IMR-90 (cell line): ENCODE measurements around the gene SF3B3. TPM values are rescaled to one million over a fixed set of nuclear protein-coding genes. Genes with fewer than 3 reads are reported as not detected.

Experiments used
- ATAC-seq: fragments of 200-7000 bp; cut with Tn5 transposase; 2 replicates; pipeline ENCODE4 v1.9.1; 2020; ENCODE audit warnings: low read depth, mild to moderate bottlenecking, moderate library complexity
- BruUV-seq: library from RNA; stranded (reverse); fragments of 400-500 nt; replicated peaks from 2 replicates; lab custom pipeline; 2021; lab: Mats Ljungman, UMichigan
- CTCF ChIA-PET: fragments of 300-600 bp; formaldehyde crosslinking; extraction: SDS; loops from one replicate; lab custom pipeline; 2021; ENCODE audit warnings: antibody characterized with exemption; lab: Yijun Ruan, JAX
- POLR2A ChIA-PET: fragments of 300-600 bp; sonication (Branson Sonifier 250); formaldehyde crosslinking; loops from one replicate; lab custom pipeline; 2022; ENCODE audit warnings: antibody characterized with exemption; ENCODE audit not compliant: unreplicated experiment; lab: Charles Lee
- DNase-seq: peaks from one replicate; pipeline ENCODE4 v3.0.0; 2013
- H2AFZ ChIP-seq: replicated peaks from 2 replicates; pipeline ENCODE3; 2013; ENCODE audit warnings: low read length, mild to moderate bottlenecking; ENCODE audit not compliant: poor library complexity
- H2AK5ac ChIP-seq: 2 replicates; pipeline ENCODE4 v1.6.1; 2013; ENCODE audit warnings: low read depth, low read length, inconsistent platforms
- H2AK9ac ChIP-seq: replicated peaks from 2 replicates; pipeline ENCODE3; 2013; ENCODE audit warnings: mild to moderate bottlenecking, low read depth, low read length, moderate library complexity; ENCODE audit not compliant: poor library complexity
- H2BK120ac ChIP-seq: 2 replicates; pipeline ENCODE4 v1.6.1; 2013; ENCODE audit warnings: low read depth, low read length, inconsistent platforms
- H2BK15ac ChIP-seq: 3 replicates; pipeline ENCODE4 v1.6.1; 2013; ENCODE audit warnings: low read depth, low read length, inconsistent platforms
- H2BK20ac ChIP-seq: 2 replicates; pipeline ENCODE4 v1.6.1; 2013; ENCODE audit warnings: low read depth, mild to moderate bottlenecking, inconsistent platforms, low read length, moderate library complexity
- H2BK5ac ChIP-seq: 2 replicates; pipeline ENCODE4 v1.6.1; 2013; ENCODE audit warnings: mild to moderate bottlenecking, low read depth, low read length, inconsistent platforms; ENCODE audit not compliant: poor library complexity, severe bottlenecking
- H3K14ac ChIP-seq: replicated peaks from 2 replicates; pipeline ENCODE4 v1.6.1; 2013; ENCODE audit warnings: low read depth, low read length, inconsistent platforms
- H3K18ac ChIP-seq: 2 replicates; pipeline ENCODE4 v1.6.1; 2013; ENCODE audit warnings: low read depth, low read length, control low read depth
- H3K23ac ChIP-seq: 2 replicates; pipeline ENCODE4 v1.6.1; 2013; ENCODE audit warnings: low read depth, low read length, inconsistent platforms
- H3K27ac ChIP-seq: 2 replicates; pipeline ENCODE4 v1.5.1; 2013; ENCODE audit warnings: mild to moderate bottlenecking, control low read depth, low read length; ENCODE audit not compliant: insufficient read depth
- H3K27me3 ChIP-seq: 2 replicates; pipeline ENCODE4 v1.6.1; 2013; ENCODE audit warnings: low read length; ENCODE audit not compliant: control insufficient read depth, insufficient read depth
- H3K36me3 ChIP-seq: 2 replicates; pipeline ENCODE4 v1.6.1; 2013; ENCODE audit warnings: low read length, mixed read lengths; ENCODE audit not compliant: control insufficient read depth, insufficient read depth
- H3K4ac ChIP-seq: 2 replicates; pipeline ENCODE4 v1.6.1; 2013; ENCODE audit warnings: low read depth, low read length, inconsistent platforms
- H3K4me1 ChIP-seq: 2 replicates; pipeline ENCODE4 v1.6.1; 2013; ENCODE audit warnings: low read length, mixed read lengths; ENCODE audit not compliant: control insufficient read depth, insufficient read depth
- H3K4me2 ChIP-seq: 2 replicates; pipeline ENCODE4 v1.6.1; 2013; ENCODE audit warnings: low read depth, mild to moderate bottlenecking, control low read depth, low read length, moderate library complexity
- H3K4me3 ChIP-seq: 2 replicates; pipeline ENCODE4 v1.5.1; 2013; ENCODE audit warnings: low read depth, mild to moderate bottlenecking, control low read depth, low read length, moderate library complexity; ENCODE audit not compliant: insufficient read depth
- H3K56ac ChIP-seq: 2 replicates; pipeline ENCODE4 v1.6.1; 2013; ENCODE audit warnings: low read length, inconsistent platforms; ENCODE audit not compliant: insufficient read depth; ENCODE audit errors: extremely low read depth
- H3K79me1 ChIP-seq, 2 experiments: 2 replicates each; pipeline ENCODE4 v1.6.1; 2013; ENCODE audit warnings: low read length in 2 of 2, inconsistent platforms in 1 of 2, low read depth in 1 of 2
- H3K9ac ChIP-seq: 2 replicates; pipeline ENCODE4 v1.6.1; 2013; ENCODE audit warnings: low read depth, low read length, control low read depth
- H3K9me1 ChIP-seq: 2 replicates; pipeline ENCODE4 v1.6.1; 2013; ENCODE audit warnings: low read length, inconsistent platforms; ENCODE audit not compliant: insufficient read depth
- H3K9me3 ChIP-seq: 2 replicates; pipeline ENCODE4 v1.6.1; 2013; ENCODE audit warnings: low read length; ENCODE audit not compliant: control insufficient read depth, insufficient read depth
- H4K20me1 ChIP-seq: 2 replicates; pipeline ENCODE4 v1.6.1; 2013; ENCODE audit warnings: low read length, inconsistent platforms; ENCODE audit not compliant: insufficient read depth
- H4K5ac ChIP-seq: 2 replicates; pipeline ENCODE4 v1.6.1; 2013; ENCODE audit warnings: mild to moderate bottlenecking, low read depth, low read length, control low read depth
- H4K8ac ChIP-seq, 2 experiments: 2 replicates each; pipeline ENCODE4 v1.6.1; 2013; ENCODE audit warnings: low read depth in 2 of 2, low read length in 2 of 2, control low read depth in 1 of 2, inconsistent platforms in 1 of 2
- H4K91ac ChIP-seq: 2 replicates; pipeline ENCODE4 v1.6.1; 2013; ENCODE audit warnings: low read depth, low read length, inconsistent platforms; ENCODE audit not compliant: insufficient read depth
- BHLHE40 ChIP-seq: fragments of 150-350 bp; IDR thresholded peaks from 2 replicates; pipeline ENCODE4 v1.6.1; 2016; ENCODE audit warnings: mild to moderate bottlenecking, low read depth, low read length
- CEBPB ChIP-seq: IDR thresholded peaks from 2 replicates; pipeline ENCODE4 v1.6.1; 2012; ENCODE audit warnings: low read depth, low read length, improper control_type of control experiment
- CHD1 ChIP-seq: IDR thresholded peaks from 2 replicates; pipeline ENCODE4 v1.6.1; 2012; ENCODE audit warnings: low read depth, low read length, improper control_type of control experiment
- FOS ChIP-seq: fragments of 150-350 bp; IDR thresholded peaks from 2 replicates; pipeline ENCODE4 v1.6.1; 2016; ENCODE audit warnings: low read depth, low read length
- MXI1 ChIP-seq: IDR thresholded peaks from 2 replicates; pipeline ENCODE4 v1.6.1; 2012; ENCODE audit warnings: low read depth, mild to moderate bottlenecking, low read length, moderate library complexity, borderline replicate concordance
- RAD21 ChIP-seq: IDR thresholded peaks from 2 replicates; pipeline ENCODE4 v1.6.1; 2012; ENCODE audit warnings: low read length, improper control_type of control experiment
- USF2 ChIP-seq: fragments of 150-350 bp; IDR thresholded peaks from 2 replicates; pipeline ENCODE4 v1.6.1; 2017; ENCODE audit warnings: mild to moderate bottlenecking, antibody characterized with exemption, low read length, low read depth
- WGBS, 2 experiments: methylation state at CpG; one replicate each; pipeline versions ENCODE4 v1.1.5 to v1.1.7; 2013; ENCODE audit warnings: missing lambda C conversion rate in 2 of 2; ENCODE audit not compliant: insufficient read length in 1 of 2; ENCODE audit errors: extremely low coverage in 2 of 2; 5-methylcytosine and 5-hydroxymethylcytosine counted together
- dilution Hi-C: fragments of 300-500 bp; cut with HindIII; formaldehyde crosslinking; loops from one replicate; pipeline ENCODE4 v1.14.3; 2018; ENCODE audit warnings: low sequenced_read_pairs; ENCODE audit not compliant: unreplicated experiment
- in situ Hi-C: fragments of 300-500 bp; cut with MboI; formaldehyde crosslinking; loops from 3 replicates; pipeline ENCODE4 v1.14.3; 2019; ENCODE audit warnings: low sequenced_read_pairs, inconsistent platforms, mixed read lengths
- intact Hi-C: fragments of 100-400 bp; cut with micrococcal nuclease; formaldehyde crosslinking; loops from 2 replicates; pipeline ENCODE4 v1.10.0; 2022
- polyA plus RNA-seq, 3 experiments: library from polyadenylated mRNA; depleted of rRNA; stranded (reverse); fragments of >200 nt; gene quantifications; 2 replicates each; pipeline ENCODE4 v1.2.3, GENCODE V29; 2012; ENCODE audit warnings: low replicate concordance in 1 of 3
- total RNA-seq: library from RNA; depleted of rRNA; stranded (reverse); fragments of >200 nt; gene quantifications from 2 replicates; pipeline ENCODE4 v1.2.3, GENCODE V29; 2012

SF3B3 gene
- total and polyA plus RNA-seq, 2 of the 4 experiments (the other 2 are of a cell fraction), result 97.9 to 134 TPM

- Histone ChIP-seq H3K4me2 (no peak overlapping the region), H3K36me3 (peaks cover 43% of the 10 kb centered on the region), H3K9me3 (no peaks in the 10 kb centered on the region), H3K9me1 (peaks cover 20% of the 10 kb centered on the region), H2AFZ (no peak overlapping the region), H2BK15ac (no peak overlapping the region), H4K91ac (no peak overlapping the region), H3K27me3 (no peaks in the 10 kb centered on the region), H2BK5ac (no peak overlapping the region), H3K14ac (no peak overlapping the region), H3K23ac (no peak overlapping the region), H4K5ac (no peak overlapping the region), H3K56ac (no peak overlapping the region), H2BK120ac (no peak overlapping the region), H2AK9ac (no peak overlapping the region), H4K8ac (no peak overlapping the region), H3K27ac (no peak overlapping the region), H2BK20ac (no peak overlapping the region), H2AK5ac (no peak overlapping the region), H3K4me1 (peaks cover 8% of the 10 kb centered on the region), H3K9ac (no peak overlapping the region), H3K18ac (no peak overlapping the region), H3K4ac (no peak overlapping the region), H4K20me1 (no peaks in the 10 kb centered on the region), H3K79me1 (0 out of 4 replicates have a peak, but pooled peaks cover 0 to 4% of the 10 kb centered on the region in 2 experiments), H3K4me3 (no peak overlapping the region)
- no CpG with 5 or more reads among the region's 2 CpGs for WGBS, 2 experiments
- no TSS peak for BruUV-seq
- ATAC-seq (no peak), DNase-seq (no peak)
- intact Hi-C loops, result loop anchor here (5.0 kb wide), 1 partner anchor 103 kb away; no protein-coding TSS in a partner anchor
- POLR2A ChIA-PET, result no interaction called here
- in situ Hi-C loops, result no loop called here
- TF ChIP-seq CHD1 (no peak), RAD21 (no peak), CEBPB (no peak), FOS (no peak), BHLHE40 (no peak), USF2 (no peak), MXI1 (no peak)
- dilution Hi-C loops, result no loop called here
- CTCF ChIA-PET, result interaction anchor here (1.2 kb wide), 1 partner anchor 52 kb away, joined by 3 read pairs; no protein-coding TSS in a partner anchor
Measured at GRCh38 chr16:70484867-70485266, 38.7 kb upstream of the SF3B3 start.
